HG02642 (cell line): ENCODE measurements around the gene CABP4.
A peak's percentile ranks its signal among the peaks of the same experiment; 100 is the strongest.
"Not testable (repeated sequence)": the region's sequence is repeated elsewhere in the genome, so short reads cannot be mapped to it uniquely, and the experiment has no call there.

Experiments
- ATAC-seq: cut with Tn5 transposase; IDR thresholded peaks from one replicate; pipeline ENCODE4 v1.9.1; 2021; ENCODE audit warnings: mild to moderate bottlenecking; ENCODE audit not compliant: unreplicated experiment, poor library complexity

CABP4 gene

DNA sequence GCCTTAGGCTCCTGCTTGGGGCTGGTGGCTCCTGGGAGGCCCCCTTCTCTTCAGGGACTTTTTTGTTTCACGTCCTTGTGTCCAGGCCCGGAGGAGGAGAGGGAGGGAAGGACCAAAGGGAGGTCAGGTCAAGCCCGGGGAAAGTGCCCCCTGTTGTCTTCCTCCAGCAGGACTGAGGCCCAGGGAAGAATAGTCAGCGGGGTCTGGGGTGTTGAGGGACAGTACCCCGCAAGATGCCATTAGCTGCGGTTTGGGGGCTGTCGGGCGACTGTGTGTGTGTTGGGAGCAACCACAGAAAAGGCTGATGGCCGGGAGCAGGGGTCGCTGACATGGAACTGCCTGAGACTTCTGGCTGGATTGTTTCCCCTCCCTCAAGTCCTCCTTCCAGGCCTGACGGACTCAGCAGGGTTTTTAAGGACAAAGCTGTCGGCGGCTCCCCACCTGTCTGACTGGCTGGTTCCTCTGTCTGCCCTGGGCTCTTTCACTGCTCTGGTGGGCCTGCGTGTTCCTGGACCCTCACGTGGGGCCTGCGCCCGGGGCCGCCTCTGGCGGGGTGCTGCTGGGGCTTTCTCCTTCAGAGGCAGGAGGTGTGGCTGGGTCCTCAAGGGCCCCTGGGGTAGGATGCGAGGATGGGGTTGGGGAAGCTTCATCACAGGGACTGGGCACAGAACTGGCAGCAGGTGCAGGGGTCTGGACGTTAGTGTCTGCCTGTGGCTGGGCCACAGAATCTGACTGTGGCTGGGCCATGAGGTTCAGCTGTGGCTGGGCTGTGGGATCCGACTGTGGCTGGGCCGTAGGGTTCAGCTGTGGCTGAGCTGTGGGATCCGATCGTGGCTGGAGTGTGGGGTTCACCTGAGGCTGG is 4.1 kb upstream of the CABP4 start:
- ATAC-seq: no peak

DNA sequence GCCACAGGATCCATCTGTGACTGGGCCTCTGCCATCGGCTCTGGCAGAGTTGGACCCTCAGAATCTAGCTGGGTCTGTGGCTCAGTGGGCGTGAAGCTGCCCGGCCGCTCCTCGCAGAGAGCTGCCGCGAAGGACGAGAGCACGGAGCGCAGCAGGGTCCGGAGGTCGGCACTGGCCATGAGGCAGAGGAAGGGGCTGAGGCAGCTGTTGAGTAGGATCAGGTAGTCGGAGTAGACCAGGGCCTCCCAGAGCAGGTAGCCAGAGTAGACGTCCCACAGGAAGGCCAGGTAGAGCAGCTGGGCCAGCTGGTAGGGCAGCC is 3.5 kb upstream of the CABP4 start:
- ATAC-seq: no peak

DNA sequence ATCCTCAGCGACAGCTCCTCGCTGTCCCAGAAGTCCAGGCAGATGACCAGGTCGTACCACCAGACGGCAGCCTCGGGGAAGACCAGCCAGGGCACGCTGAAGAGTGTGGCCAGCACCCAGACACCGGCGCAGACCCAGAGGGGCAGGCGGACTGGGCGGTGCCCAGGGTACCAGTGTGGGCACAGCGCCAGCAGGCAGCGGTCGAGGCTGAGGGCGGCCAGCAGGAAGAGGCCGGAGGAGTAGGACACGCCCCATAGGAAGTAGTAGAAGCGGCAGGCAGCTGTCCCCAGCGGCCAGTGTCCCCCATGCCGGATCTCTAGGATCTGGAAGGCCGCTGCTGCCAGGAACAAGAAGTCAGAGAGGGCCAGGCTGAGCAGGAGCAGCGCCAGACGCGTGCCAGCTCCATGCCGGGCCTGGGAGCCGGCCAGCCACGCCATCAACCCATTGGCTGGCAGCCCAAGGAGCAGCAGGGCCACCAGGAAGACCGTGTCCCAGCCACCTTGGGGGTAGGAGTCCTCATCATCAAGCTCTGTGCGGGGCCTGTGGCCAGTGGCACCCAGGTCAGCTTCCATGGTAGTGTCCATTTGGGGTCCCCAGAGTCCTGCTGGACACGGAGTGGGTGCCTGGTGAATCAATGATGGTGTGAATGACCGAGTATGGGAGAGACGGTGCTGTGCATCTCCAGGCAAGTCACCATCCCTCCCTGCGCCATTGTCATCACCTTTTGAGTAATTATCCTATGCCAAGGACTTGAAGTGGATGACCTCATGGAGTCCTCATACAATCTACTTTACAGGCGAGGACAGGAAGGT is 2.8 kb upstream of the CABP4 start, which contains the start of gene GPR152:
GPR152 (minus strand) TSS at position 589 of the 812 bp plus-strand sequence; CDS start at position 584, 5 bp downstream.
- no peak for ATAC-seq

DNA sequence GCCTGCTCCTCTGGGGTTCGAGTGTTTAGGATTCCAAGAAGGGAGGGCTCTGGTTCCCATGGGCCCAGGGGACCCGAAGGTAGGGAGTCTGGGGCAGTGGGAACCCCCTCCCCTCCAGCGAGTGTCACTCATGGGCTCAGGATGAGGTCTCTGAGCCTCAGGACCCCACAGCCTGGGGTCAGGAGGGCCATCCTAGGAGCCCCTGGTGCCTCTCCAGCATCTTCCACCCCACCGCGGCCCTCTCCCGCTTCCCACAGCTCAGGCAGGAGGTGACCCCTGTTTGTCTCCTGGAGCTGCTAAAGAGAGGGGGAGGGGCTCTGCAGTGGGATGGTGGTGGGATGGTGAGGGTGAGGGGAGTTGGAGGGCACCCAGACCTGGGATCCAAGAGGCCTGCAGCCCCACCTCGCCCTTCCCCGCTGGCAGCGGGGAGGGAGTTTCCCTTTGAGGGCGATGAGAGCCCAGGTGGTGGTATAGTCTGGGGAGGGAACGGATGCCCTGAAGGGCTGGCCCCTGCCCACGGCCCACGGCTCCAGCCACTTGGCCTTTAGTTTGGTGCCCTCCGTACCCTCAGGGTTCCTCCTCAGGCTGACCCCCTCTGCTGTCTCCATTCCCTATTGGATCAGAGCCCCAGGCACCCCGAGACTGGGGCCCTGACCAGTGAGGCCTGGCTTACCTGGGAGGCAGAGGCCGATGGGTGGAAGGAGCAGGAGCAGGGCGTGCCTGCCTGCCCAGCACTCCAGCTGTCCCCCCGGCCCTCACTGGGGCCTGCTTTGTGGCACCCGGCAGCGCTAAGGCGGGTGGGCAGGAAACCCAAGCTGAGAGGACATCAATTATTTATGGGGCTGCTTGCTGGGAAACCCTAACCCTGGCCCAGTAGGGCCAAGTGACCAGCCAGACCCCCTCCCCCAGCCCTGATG is 1.1 kb upstream of the CABP4 start:
- ATAC-seq: no peak

DNA sequence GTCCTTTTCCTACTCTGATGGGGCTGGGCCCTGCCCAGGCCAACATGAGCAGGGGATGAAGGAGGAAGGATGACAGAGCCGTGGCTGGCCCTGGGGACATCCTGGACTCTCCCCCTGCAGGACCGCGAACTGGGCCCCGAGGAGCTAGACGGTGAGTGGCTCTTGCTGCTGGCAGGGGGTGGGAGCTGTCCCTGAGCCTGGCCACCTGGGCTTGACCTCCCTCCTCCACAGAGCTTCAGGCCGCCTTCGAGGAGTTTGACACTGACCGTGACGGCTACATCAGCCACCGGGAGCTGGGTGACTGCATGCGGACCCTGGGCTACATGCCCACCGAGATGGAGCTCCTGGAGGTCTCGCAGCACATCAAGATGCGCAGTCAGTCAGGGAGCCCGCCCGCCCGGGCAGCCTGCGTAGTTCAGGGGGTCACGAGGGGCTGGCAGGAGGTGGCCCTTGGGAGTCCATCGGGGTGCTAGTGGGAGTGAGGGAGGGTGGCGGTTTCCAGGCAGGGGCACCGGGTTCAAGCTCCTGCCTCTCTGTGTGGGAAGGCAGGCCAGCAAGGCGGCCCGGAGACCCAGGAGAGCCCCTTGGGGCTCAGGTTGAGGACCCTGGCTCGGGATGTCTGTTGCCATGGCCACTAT is 1.0 kb downstream of the CABP4 start:
- ATAC-seq: no peak

DNA sequence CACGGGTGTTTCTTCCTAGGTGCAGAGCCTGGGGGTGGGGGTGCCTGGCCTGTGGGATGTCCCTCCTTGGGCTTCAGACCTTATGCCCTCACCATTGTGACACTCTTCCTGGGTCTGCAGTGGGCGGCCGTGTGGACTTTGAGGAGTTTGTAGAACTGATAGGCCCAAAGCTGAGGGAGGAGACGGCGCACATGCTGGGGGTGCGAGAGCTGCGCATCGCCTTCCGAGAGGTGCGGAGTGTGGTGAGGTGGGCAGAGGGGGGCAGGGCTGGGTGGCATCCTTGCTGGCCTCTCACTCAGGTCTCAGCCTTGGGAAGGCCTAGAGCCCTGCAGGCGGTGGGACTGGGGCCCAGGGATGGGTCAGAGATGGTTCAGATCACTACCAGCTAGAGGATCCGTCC is 2.3 kb downstream of the CABP4 start:
- ATAC-seq: no peak

DNA sequence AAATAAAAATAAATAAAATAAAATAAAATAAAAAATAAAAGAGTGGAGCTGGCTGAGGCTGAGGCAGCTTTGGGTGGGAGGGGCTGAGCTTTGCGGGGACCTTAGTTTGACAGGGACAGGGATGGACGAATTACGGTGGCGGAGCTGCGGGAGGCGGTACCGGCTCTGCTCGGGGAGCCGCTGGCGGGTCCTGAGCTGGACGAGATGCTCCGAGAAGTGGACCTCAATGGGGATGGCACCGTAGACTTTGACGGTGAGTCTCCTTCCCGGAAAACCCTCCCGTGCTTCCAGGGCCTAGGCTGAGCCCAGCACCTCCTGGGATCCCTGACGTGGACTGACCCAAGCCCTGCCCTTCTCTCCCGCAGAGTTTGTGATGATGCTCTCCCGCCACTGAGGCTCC is 3.1 kb downstream of the CABP4 start:
- ATAC-seq: no peak

DNA sequence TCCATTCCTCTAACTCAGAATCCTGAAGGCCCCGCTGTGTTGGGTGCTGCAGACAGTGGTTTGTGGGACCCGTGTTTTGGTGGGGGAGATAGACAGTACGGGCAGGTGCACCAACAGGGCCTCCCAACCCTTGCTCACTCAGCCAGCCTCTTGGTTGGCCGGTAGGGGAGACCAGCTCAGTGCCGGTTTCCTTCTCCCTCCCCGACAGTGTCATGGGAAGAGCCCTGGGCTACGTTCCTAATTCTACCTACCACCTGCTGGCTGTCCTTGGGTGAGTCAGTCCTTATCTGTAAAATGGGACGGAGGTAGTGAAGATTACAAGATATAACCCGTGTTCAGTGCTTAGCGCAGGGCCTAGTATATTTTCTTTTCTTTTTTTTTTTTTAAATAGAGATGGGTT is 8.0 kb downstream of the CABP4 start:
- ATAC-seq: no peak

DNA sequence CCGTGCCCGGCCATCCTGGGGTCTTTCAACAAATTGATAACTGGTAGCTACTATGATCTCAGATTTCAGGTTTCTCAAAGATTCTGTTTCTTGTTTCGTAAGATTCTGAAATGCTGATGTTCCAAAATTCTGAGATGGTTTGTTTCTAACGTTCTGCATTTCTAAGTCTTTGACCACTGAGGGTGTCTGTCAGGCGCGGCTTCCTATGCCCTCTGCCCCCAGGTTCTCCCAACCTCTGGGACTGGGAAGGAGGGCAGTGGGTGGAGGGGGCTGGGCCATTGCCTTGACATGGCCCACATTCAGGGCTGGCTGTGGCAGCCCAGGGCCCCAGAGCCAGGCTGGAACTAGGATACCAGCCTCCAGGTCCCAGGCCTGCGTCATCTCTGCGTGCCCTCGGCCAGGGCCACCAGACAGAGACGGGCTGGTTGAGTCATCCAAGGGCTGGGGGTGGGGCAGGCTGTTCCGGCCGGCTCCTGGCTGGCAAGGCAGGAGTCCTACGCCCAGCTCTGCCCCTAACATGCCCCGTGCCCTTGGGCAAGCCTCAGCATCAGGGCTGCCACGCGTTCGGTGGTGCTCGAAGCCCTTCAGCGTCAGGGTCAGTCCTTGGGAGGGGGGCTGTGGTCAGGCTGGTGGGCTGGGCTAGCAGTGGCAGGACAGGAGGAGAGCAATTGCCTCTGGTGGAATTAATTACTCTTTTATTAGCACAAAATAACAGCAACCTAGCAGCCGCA is 8.7 kb downstream of the CABP4 start:
- no peak for ATAC-seq

DNA sequence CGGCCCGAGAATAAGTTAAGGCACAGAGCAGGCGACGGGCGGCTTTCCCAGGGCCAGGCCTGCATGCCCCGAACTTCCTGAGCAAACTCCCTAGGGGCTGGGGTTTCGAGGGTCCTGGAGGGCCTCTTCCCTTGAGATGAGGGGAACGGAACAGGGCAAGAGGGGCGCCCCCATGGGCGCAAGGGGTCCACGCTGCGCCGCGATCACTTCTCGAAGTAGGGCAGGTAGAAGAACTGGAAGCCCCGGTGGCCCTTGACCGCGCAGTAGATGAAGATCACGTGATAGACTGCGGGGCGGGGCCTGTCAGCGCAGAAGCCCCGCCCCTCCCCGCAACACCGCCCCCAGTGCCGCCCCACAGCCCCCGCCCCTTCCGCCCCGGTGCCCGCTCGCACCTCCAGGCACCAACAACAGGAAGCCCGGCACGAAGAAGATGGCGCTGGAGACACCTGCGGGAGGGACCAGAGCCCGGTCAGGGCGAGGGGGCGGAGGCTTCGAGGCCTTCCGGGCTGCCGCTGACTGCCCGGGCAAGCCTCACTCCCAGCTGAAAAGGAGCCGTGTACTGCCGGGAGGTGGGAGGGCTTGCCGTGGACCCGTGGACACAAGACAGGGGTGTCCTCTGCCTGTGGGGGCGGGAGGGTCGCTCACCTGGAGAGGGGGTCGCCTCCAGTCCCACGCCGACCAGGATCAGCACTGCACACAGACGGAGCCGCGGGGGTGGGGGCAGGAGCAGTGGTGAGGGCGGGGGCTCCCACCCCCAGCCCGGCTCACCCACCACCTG is 9.4 kb downstream of the CABP4 start:
- peak; percentile 49 for ATAC-seq

DNA sequence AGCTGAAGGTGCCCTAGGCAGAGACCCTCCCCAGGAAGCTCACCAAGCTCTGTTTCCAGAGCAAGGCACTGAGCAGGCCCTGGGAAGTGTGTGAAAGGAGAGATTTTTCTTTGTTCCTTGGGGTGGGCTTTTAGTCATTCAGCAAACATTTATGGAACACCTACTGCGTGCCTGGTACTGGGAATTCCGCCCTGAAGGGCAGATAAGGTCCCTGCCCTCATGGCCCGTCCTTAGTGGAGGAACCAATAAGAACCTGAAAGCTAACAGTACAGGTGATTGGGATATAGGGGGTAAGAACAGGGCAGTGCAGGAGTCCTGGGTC is 10.0 kb downstream of the CABP4 start:
- ATAC-seq: no peak

DNA sequence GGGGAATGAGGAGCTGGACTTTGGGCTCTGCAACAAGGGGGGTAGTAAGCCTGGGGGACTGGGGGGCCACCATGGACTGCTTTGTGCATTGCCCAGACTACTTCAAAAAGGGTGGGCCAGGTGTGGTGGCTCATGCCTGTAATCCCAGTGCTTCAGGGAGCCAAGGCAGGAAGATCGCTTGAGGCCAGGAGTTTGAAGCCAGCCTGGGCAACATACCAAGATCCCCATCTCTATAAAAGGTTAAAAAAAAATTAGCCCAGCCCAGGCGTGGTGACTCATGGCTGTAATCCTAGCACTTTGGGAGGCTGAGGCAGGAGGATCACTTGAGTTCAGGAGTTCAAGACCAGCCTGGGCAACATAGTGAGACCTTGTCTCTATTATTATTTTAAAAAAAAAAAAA is 10.4 kb downstream of the CABP4 start:
- not testable (repeated sequence) for ATAC-seq

DNA sequence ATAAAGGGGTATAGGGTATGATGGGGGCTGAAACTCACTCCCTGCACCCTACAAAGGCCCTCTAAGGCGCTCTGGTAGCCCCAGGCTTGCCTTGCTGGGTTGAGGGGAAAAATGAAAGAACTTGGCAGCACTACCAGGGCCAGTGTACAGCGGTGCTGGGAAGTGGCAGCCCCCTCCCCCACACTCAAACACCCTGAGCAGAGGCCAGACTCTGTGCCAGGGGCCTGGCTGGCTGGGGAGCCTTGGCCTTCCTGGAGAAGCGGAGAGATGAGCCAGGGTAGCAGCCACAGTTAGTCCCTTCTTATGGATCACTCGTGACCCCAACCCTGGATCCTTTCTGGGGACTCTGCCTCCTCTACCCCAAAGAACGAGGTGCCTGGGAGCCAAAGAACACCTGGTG is 11.2 kb downstream of the CABP4 start:
- ATAC-seq: no peak

DNA sequence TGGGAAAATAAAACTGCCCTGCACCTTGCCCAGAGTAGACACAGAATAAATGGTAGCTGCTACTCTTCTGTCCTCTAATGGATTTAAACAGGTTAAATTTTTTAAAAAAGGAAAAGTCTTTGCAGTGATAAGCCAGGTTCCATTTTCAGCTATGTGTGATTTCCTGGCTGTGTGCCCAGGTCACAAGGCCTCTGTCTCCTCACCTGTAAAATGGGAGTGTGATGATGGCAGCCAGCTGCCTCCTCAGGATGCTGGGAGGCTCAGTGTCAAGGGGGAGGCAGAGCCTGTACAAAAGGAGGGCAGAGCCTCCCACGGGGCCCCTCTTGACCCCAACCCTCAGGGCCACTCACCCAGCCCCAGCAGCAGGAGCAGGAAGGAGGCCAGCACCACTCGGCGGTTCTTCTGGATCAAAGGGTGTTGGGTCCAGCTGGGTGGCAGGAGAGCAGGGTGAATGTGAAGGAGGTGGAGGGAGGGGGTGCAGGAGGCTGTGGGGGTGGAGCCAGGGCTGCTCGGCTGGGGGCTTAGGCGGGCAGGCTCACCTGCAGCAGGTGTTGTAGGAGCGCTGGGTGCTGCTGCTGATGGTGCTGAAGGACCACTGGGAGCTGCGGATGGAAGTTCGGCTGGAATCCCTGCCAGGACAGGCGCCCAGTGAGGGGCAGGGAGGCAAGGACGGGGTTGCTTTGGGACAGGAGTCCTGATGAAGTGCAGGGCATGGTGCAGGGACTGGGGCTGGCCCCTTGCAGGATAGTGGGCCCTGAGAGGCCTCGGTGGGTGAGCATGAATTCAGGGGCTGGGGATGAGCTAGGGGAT is 12.0 kb downstream of the CABP4 start:
- no peak for ATAC-seq

DNA sequence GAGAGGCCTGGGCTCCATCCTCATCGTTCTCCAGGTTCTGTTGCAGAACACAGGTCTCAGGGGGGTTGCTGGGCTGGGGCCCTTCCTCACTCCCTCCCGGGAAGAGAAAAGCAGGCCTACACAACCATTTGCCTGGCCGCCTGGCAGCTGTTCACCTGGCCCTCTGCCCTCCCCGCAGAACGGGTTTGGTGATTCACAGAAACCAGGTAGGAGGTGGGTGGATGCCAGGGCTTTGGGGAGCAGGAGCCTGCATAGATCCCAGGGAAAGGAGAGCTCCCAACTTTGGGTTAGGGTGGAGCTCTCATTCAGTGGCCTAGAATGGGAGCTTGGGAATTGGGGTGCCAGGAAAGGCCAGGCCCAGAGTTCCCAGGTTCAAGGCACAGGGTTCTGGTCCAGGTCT is 12.9 kb downstream of the CABP4 start:
- ATAC-seq: no peak

DNA sequence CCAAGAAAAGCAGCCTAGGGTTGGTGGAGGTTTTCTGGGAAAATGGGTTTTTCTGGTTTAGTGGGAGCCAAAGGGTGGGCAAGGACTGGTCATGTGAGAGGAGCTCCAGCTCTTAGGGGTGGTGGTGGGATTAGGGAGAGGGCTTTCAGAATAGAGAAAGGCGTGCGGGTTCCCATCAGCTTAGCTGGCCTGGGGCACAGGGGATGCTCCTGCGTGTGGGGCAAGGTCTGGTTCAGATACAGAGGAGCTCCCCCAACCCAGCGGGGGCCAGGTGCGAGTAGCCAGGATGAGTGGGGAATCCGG is 13.3 kb downstream of the CABP4 start:
- no peak for ATAC-seq

DNA sequence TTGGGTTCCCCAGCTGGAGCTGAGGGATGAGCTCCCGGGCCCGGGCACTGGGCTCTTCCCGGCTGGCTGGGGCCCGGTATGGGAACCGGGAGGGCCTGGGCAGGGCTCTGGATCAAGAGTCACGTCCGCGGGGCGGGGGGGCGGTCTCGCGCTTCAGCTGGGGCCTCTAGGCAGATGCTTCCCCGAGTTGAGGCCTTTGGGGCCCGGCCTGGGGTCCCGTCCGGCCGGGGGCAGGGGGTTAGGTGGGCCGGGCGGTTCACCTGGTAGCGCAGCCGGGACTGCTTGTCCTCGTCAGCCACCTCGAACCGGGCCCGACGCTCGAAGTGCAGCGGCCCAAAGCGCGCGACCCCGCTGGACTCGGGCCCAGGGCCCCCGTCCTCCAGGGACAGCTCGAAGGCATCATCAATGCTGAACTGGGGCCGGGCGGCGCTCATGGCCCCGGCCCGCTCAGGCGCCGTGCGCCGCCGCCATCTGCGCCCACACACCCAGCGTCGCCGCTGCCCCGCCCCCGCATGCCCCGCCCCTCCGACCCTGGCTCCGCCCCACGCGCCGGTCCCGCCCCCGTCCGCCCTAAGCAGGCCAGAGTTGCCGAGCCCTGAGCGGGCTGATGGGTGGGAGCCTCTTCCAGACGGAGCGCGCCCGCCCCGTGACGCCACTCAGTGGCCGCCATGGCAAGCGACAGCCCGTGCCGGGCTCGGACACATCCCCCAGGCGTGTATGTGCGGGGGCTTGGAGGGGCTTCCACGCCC is 13.8 kb downstream of the CABP4 start, which contains the start of gene TMEM134:
TMEM134 (minus strand) TSS at position 493 of the 749 bp plus-strand sequence; CDS start at position 434, 59 bp downstream.
- peak; percentile 74 for ATAC-seq

DNA sequence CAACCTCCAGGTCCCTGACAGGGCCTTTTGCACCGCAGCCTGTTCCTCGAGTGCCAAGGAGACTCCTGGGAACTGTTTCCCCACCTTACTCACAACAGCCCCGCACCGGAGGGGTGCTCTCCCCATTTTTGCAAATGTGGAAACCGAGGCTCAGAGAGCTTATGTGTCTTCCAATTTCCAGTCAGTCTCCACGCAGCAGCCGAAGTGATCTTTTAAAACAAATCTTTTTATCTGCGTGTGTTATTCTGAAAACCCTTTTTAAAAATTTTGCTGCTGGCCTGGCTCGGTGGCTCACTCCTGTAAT is 14.3 kb downstream of the CABP4 start:
- no peak for ATAC-seq
